GM18505 (cell line): ENCODE measurements around the gene SNRNP70.

Source experiments
- ATAC-seq: cut with Tn5 transposase; IDR thresholded peaks from one replicate; pipeline ENCODE4 v1.9.1; 2021; ENCODE audit not compliant: unreplicated experiment
- POLR2A ChIP-seq: IDR thresholded peaks from 4 replicates; pipeline ENCODE4 v1.6.1; 2011; ENCODE audit warnings: borderline replicate concordance; ENCODE audit not compliant: insufficient read depth, insufficient read length; ENCODE audit errors: extremely low read depth

SNRNP70 gene

GRCh38 chr19:49148044-49148682 lies 62.9 kb downstream of the SNRNP70 start:
- TF ChIP-seq POLR2A, result no peak
- no peak for ATAC-seq

DNA sequence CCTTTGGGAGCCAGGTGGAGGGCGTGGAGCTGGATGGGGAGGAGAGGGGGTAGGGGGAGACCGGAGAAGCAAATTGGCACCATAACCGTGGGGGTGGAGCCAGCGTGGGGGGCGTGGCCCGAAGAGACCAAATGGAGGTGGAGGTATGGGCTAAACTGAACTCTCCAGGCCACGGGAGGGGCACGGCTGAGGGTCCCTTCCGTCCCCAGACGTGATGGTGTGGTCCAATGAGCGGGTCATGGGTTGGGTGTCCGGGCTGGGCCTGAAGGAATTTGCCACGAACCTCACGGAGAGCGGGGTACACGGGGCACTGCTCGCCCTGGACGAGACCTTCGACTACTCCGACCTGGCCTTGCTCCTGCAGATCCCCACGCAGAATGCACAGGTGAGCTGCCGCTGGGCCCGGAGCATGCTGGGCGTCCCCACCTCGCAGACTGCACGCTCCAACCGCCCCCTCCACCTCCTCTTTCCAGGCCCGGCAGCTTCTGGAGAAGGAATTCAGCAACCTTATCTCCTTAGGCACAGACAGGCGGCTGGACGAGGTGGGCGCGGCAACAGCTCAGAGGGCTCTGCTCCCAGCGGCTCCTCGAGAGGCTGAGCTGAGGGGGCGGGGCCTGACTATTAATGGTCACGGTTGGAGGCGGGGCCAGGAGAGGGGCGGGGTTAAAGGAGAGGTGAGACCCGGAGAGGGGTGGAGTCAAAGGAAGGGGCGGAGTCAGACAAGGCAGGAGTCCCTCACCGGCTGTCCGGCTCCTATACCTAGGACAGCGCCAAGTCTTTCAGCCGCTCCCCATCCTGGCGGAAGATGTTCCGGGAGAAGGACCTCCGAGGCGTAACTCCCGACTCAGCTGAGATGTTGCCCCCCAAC lies 63.8 kb downstream of the SNRNP70 start:
- no peak for ATAC-seq

DNA sequence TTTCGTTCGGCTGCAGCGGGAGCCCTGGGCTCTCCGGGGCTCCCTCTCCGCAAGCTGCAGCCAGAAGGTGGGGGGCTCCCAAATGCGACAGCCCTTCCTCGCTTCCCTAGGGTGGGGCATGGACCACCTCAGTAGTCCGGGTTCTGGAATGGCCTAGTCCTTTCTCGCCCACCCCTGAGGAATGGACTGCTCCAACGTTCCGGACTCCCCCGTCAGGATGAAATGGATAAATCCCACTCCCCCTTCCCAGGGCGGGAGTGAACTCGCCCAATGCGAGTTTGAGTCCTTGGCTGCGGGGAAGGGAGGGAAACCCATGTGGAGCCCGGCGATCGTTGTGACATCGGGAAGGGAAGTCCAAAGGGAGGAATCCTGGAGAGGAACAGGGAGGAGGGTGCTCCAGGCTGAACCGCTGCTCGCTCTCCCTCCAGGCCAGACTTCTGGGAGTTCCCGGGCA lies 64.4 kb downstream of the SNRNP70 start:
- TF ChIP-seq POLR2A, result no peak
- no peak for ATAC-seq

More for the DNA sequence above, 63.8 kb downstream of the SNRNP70 start:
- TF ChIP-seq POLR2A, result no peak

GRCh38 chr19:49150106-49150943 lies 65.1 kb downstream of the SNRNP70 start:
- ATAC-seq, result no peak

DNA sequence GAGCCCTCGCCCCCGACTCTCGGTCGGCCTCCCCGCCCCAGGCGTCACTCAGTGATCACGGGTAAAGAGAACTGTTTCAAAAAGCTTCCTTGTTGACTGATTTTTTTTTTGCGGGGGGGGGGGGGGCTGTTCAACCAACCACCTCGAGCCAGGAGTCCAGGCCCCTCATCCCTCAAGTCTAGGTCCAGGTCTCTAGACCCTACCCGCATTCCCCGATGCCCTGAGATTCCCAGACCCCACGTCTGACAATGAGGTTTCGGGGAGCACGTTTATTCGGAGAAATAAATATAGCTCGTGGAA lies 65.6 kb downstream of the SNRNP70 start:
- no peak for ATAC-seq
- TF ChIP-seq POLR2A, result no peak

More at GRCh38 chr19:49150106-49150943, 65.1 kb downstream of the SNRNP70 start:
- no peak for TF ChIP-seq POLR2A

DNA sequence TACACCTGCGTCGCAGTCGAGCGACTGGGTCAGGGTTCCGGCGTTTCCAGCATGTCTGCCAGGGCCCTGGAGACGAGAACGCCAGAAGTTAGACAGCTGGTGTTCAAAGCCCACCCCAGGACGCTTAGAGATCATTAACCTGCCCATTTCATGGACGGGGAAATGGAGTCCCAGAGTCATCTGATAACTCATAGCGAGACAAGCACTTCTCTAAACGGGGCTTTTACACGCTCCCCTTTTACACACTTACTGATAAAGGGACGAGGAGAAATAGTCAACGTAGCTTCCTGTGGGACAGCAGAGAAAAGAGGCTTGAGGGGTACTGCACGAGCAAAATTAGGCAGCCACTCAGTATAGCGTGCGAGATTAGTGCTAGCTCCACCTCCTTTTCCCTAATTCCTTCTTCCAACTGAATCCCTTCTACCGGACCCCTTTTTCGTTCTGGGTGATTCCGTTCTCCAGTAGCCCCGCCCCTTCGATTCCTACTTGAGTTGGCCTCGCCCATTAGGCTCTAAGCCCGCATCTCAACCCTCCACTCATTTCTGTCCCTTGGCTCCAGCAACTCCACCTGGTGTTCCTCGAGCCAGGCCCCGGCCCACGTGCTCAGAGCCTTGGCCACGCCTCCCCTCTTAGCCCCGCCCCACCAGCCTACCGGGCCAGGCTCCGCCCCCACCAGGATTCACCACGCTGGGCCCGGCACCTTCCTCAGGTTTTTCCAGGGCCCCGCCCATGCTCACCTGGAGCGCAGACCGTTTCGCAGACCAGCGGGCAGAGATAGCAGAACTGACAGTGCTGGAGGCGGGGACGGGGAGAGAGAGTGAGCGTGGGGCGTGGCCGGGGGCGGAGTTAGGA lies 66.2 kb downstream of the SNRNP70 start:
- no peak for ATAC-seq
- TF ChIP-seq POLR2A, result no peak

DNA sequence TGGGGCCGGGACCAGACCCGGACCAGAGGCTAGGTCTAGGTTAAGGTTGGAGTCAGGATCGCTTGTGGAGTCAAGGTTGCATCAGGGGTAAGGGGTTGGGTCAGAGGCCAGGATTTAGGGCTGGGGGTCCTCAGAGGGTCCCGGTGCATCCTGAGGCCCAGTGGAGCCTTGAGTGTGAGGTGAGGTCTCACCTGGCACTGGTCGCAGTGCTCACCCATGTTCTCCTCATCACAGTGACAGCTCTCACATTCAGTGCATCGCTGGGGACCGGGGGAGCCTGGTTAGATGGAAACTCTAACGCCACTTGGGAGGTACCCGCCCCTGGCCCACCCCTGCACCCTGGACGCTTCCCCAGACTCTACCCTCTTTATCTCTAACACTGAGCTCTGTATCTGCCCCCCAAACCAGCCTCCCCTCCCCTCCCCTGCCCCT lies 66.9 kb downstream of the SNRNP70 start:
- TF ChIP-seq POLR2A, result no peak
- no peak for ATAC-seq

DNA sequence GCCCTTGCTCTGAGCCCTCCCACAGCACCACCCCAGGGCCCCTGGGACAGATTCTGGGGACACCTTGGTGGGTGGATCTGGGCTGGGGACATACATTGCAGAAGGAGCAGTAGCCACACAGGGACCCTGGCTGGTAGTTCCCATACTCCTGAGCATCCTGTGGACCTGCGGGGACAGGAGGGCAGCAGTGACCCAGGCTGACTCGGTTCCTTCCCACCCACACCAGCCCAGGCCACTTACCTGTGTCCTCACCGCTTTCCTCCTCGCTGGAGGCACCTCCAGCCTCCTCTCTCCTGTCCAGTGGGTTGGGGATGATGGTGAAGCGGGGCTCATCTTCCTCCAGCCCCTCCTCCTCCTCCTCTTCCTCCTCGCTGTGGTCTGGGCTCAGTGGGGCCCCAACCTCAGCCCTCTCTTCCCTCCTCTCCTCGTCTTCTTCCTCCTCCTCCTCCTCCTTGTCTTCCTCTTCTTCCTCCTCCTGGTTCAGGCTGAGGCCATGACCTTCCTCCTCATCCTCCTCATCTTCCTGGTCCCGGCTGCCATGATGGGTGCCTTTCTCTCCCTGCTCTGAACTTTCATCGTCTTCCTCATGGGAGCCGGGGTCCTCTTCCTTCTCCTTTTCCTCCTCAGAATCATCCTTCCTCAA lies 68.0 kb downstream of the SNRNP70 start:
- no peak for TF ChIP-seq POLR2A
- ATAC-seq, result no peak

DNA sequence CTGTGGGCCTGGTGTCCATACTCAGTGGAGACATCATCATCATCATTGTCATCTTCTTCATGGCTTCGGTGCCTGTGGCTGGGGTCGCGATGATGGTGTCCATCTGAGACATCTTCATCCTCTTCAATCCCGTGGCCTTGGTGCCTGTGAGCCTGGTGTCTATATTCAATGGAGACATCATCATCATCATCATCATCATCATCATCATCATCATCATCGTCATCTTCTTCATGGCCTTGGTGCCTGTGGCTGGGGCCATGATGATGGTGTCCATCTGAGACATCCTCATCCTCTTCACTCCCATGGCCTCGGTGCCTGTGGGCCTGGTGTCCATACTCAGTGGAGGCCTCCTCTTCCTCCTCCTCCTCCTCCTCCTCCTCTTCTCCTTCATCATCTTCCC lies 69.0 kb downstream of the SNRNP70 start:
- TF ChIP-seq POLR2A, result no peak
- ATAC-seq, result no peak

DNA sequence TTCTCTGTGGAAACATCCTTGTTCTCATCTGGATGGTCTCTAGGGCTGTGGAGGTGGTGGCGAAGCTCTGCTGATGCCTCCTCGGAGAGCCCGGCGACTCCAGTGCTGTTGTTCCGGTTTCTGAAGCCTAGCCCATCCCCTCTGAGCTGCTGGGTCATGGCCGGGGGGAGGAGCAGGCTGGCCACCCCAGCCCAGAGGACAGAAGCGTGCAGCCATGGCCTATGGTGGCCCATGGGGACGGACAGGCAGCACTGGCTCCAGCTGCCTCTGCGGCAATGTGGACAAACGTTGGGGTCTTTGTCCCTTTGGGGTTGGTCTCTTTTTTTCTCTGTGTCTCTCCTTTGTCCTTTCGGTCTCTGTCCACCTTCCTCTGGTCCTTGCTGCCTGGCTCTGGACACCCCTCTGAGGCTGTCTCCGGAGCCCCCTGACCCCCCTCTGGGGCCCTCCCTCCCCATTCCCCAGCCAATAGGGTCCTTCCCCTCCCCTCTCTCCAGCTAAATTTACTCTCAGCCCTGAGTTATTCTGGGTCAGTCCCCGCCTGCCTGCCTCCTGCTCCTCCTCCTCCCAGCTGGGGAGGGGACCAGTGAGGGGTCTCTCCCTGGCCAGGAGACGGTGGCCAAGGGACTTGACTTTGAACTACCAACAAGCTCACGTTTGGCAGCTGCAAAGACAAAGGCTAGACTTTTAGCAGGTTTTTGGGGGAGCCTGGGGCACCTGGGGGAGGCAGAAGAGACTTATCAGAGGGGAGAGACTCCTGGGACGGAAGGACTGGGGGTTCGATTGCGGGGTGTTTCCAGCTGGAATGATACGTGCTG lies 70.0 kb downstream of the SNRNP70 start, which contains the start of gene HRC:
Gene HRC (minus strand): TSS at position 392 of the 815 bp plus-strand sequence. CDS start 159 bp downstream, at position 233.
- no peak for TF ChIP-seq POLR2A
- ATAC-seq, result no peak

DNA sequence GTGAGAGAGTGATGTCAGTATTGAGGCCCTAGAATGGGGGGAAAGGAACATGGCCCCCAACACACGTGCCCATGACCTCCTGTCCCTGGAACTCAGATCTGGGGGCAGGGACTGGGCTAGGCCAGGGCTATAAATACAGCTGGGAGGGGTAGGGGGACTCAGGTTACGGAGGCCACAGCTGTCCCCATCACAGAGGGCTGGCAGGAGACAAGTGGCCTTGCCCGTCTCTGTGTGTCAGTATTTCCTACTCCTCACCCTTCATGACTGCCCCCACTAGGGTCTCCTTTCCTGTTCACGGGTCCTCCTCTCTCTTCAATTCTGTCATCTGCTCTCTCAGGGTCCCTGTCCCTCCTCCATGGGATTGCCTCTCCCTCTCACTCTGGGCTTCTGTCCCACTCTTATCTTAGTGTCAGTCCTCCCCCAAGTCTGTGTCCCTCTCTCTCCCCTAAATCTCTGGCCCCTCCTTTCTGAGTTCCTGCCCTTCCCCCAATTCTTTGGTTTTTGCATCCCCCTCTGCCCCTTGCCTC lies 70.6 kb downstream of the SNRNP70 start:
- no peak for ATAC-seq
- TF ChIP-seq POLR2A, result no peak
